GM19193 (cell line): ENCODE results near the gene OR2H1.

ENCODE experiments used
- POLR2A ChIP-seq: IDR thresholded peaks from 4 replicates; pipeline ENCODE4 v1.6.1; 2011; ENCODE audit not compliant: insufficient read depth, insufficient read length; ENCODE audit errors: extremely low read depth

The OR2H1 gene

DNA sequence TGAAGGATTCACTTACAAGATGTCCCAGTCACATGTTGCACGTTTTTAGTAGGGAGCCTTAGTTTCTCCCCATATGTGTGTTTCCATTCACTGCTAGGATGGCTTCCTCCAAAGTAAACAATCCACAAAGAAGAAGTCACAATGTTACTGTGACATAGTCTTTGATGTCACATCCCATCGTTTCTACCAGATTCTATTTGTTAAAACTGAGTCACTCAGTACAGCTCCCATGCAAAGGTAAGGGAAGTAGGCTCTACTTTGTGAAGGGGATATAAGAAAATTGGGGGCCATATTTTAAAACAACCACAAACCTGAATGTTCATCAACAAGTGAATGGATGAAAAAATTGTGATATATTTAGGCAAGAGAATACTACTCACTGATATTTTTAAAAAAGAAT, at the start of gene OR2H1, which contains the start of gene OR11A1:
Gene OR2H1 (plus strand): TSS at position 185 of the 400 bp plus-strand sequence. CDS start 4,615 bp downstream, outside the sequence.
Gene OR11A1 (minus strand): TSS at position 101 of the 400 bp plus-strand sequence. CDS start 29,430 bp downstream, outside the sequence.
- no peak for TF ChIP-seq POLR2A

DNA sequence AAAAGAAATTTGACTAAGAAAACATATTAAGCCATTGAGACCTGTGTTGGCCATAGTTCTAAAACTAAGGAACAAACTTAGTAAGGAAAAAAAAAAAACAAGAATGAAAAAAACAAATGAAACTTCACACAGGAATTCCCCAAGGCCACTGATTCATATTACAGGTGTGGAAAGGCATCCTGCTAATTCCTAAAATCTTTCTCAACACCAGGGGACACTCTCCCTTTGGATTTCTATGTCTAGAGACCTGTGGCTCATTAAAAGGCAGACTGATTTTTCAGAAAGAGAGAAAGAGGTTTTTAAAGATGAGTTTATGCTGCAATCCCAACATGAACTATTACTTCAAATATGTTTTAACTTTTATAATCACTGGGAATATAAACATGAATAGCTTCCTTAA, 42.4 kb upstream of the OR2H1 start, which contains the start of gene OR12D1:
Gene OR12D1 (plus strand): TSS at position 341 of the 400 bp plus-strand sequence.
- TF ChIP-seq POLR2A, result no peak

- no peak for TF ChIP-seq POLR2A
Observed at GRCh38 chr6:29419516-29419915, 37.4 kb upstream of the OR2H1 start.

DNA sequence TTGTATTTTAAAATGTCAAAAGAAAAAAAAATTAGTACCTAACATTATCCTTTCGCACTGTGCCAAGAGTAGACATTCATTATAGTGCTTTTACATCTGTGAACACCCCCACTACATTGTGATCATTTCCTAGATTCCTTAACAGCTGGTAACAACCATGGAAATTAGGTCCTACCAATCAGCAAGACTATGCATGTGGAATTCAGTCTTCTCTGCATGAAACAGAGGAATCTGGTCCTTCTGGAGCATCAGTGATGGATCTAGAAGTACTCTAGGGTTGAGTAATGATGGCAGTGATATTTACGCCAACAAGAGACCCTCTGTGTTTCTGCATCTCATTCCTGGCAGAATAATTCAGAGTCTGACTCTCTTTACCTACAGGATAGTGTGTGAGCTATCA, 32.8 kb upstream of the OR2H1 start:
- TF ChIP-seq POLR2A, result no peak

DNA sequence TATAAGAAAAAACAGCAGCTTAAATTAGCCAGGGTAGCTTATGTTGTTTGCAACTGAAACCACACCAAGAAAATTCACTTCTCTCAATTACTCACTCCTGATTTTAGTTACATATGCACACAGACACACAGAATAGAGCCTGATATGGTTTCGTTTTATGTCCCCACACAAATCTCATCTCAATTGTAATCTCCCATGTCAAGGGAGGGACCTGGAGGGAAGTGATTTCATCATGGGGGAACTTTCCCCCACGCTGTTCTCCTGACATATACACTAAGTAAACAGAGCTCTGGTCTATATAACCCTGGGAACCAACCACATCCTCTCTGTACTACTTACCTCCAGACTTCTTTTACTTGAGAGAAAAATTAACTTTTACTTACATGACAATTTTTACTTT, 32.4 kb upstream of the OR2H1 start:
- no peak for TF ChIP-seq POLR2A

GRCh38 chr6:29425075-29425474, 31.9 kb upstream of the OR2H1 start:
- TF ChIP-seq POLR2A, result no peak

DNA sequence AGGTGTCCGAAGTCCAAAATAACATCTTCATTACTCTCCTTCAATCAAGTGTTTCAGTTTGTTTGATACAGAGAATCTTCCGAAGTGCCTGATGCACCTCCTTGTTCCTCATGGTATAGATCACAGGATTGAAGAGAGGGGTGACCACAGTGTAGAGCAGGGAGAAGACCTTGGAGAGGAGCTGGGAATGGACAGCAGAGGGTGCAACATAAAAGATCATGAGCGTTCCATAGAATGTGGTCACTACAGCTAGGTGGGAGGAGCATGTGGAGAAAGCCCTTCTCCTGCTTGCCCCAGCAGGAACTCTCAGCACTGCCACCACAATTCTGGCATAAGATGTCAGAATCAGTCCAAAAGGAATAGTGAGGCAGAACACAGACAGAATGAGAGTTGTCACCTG, 30.3 kb upstream of the OR2H1 start:
- TF ChIP-seq POLR2A, result no peak

- TF ChIP-seq POLR2A, result no peak
Observed at GRCh38 chr6:29439006-29439405, 17.9 kb upstream of the OR2H1 start, which contains the start of gene OR10C1. Gene OR10C1, plus strand, starts transcription at chr6:29439306. Its CDS starts 710 bp downstream, at chr6:29440016.

DNA sequence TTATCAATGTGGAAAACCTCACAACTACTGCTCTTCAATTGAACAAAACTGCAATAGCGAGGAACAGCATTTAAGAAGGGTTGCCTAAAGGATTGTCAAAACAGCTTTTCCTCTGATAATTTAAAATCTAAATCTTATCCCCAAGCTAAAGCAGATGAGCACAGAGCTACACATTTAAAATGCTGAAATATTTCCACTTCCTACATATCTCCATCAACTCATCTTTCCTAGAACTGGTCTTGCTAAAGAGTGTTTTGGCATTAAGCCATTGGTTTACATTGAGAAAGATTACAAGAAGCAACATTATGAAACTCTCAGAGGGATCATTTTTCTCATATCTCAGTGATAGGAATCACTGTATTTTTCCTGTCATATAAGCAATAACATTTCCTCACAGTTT, 14.2 kb upstream of the OR2H1 start:
- TF ChIP-seq POLR2A, result no peak

GRCh38 chr6:29447670-29448069, 9.3 kb upstream of the OR2H1 start:
- no peak for TF ChIP-seq POLR2A

- TF ChIP-seq POLR2A, result no peak
Observed at GRCh38 chr6:29451471-29452193, 5.3 kb upstream of the OR2H1 start.

GRCh38 chr6:29461021-29461814, 4.3 kb downstream of the OR2H1 start:
- TF ChIP-seq POLR2A, result no peak

- no peak for TF ChIP-seq POLR2A
Observed at GRCh38 chr6:29462022-29462421, 5.1 kb downstream of the OR2H1 start.

DNA sequence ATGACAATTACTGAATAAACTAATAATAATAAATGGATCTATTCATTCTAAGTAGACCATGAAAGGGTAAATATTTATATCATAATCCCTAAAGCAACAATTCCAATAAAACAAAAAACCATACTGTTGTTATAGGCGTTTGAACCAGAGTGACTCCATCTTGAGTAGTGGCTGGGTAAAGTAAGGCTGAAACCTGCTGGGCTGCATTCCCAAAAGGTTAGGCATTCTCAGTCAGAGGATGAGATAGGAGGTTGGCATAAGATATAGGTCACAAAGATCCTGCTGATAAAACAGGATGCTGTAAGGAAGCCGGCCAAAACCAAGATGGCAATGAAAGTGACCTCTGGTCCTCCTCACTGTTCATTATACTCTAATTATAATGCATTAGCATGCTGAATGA, 8.3 kb downstream of the OR2H1 start:
- no peak for TF ChIP-seq POLR2A

GRCh38 chr6:29465801-29466200, 8.8 kb downstream of the OR2H1 start:
- TF ChIP-seq POLR2A, result no peak

GRCh38 chr6:29466241-29466640, 9.3 kb downstream of the OR2H1 start:
- TF ChIP-seq POLR2A, result no peak
